ENCODE results near the gene PLA2G4B. TPM values are rescaled to one million over a fixed set of nuclear protein-coding genes. Genes with fewer than 3 reads are reported as not detected.

PLA2G4B gene
- total and polyA plus RNA-seq, 9 donors = 4.8 to 17.5 (median 10.6) TPM

DNA sequence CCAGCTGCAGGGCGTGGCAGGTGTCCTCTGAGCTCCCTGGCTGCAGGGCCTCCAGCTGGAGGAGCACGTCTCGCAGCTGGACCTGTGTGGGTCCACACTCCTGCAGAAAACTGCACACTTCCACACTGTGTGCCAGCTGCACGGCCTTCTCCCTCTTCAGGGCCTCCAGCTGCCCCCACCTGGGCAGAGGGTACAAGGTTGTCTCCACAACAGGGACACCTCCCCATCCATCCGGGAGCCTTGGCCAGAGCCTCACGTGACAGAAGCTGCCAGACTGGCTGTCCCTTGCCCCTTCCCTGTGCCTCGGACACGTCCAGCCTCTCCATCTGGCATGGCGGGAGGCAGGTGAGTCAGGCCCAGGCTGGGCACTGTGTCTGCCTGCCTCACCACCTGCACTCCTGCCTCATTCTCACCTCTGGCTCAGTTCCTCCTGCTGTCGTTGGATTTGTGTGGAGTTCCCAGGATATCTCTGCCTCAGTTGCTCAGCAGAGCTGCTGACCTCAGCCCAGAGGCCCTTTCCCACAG, 40.7 kb downstream of the PLA2G4B start:
- 88 to 95% (median 92%) methylated on average over 10 of the region's 10 CpGs for WGBS, 3 donors

DNA sequence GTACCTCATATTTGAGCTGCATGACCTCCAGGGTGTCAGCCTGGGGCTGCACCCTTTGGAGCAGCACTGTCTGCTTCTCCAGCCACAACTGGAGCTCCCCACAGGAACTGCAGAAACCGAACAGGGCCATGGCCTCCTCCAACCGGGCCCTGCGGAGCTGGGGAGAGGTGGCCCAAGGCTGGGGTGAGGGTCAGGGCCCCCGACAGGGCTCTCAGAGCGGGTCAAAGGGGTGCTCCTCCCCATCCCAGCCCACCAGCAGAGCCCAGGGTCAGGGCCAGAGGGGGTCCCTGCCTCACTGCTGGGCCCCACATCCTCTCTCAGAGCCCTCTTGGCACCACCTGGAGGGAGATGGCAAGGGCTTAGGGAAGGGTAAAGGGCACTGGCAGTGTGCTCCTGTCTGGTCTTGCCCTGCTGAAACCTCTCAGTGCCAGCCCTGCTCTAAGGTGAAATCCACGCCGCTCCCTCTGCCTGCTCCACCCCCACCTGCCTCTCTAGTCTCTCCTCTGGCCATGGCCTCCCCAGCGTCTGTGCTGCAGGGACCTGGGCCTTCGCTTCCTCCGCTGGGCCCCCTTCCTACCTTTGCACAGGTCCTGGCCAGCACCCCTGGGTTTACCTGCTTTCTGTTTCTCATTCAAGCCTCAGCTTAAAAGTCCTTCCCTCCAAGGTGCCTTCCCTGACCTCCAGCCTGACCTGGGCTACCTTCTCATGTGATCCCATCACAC, 41.7 kb downstream of the PLA2G4B start:
- no peaks in the 10 kb centered on the region for H3K27me3 ChIP-seq
- no peaks in the 10 kb centered on the region for H3K9me3 ChIP-seq
- TF ChIP-seq EP300 (IDR thresholded peaks at IDR 0.05) (no peak), POLR2A (IDR thresholded peaks at IDR 0.05) (no peak)
- TF ChIP-seq, protein P1, sequence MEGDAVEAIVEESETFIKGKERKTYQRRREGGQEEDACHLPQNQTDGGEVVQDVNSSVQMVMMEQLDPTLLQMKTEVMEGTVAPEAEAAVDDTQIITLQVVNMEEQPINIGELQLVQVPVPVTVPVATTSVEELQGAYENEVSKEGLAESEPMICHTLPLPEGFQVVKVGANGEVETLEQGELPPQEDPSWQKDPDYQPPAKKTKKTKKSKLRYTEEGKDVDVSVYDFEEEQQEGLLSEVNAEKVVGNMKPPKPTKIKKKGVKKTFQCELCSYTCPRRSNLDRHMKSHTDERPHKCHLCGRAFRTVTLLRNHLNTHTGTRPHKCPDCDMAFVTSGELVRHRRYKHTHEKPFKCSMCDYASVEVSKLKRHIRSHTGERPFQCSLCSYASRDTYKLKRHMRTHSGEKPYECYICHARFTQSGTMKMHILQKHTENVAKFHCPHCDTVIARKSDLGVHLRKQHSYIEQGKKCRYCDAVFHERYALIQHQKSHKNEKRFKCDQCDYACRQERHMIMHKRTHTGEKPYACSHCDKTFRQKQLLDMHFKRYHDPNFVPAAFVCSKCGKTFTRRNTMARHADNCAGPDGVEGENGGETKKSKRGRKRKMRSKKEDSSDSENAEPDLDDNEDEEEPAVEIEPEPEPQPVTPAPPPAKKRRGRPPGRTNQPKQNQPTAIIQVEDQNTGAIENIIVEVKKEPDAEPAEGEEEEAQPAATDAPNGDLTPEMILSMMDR (IDR thresholded peaks at IDR 0.05) = no peak
- intact Hi-C loops (cut with DNase I) = no loop called here
- no peak for DNase-seq
- no peak overlapping the region for H3K4me3 ChIP-seq
- 94 to 96% (median 95%) methylated on average over 10 of the region's 10 CpGs for WGBS, 3 donors
- no peak overlapping the region for H3K27ac ChIP-seq
- H3K4me1 ChIP-seq (ENCODE audit: insufficient read depth) = peaks cover 5% of the 10 kb centered on the region
- H3K36me3 ChIP-seq = no peaks in the 10 kb centered on the region

More for the DNA sequence above, 40.7 kb downstream of the PLA2G4B start:
- no peaks in the 10 kb centered on the region for H3K27me3 ChIP-seq
- H3K9me3 ChIP-seq = no peaks in the 10 kb centered on the region
- H3K27ac ChIP-seq = no peak overlapping the region
- H3K36me3 ChIP-seq = no peaks in the 10 kb centered on the region
- intact Hi-C loops (cut with DNase I) = no loop called here
- TF ChIP-seq POLR2A (IDR thresholded peaks at IDR 0.05) (no peak), EP300 (IDR thresholded peaks at IDR 0.05) (no peak)
- TF ChIP-seq, protein P1 (IDR thresholded peaks at IDR 0.05) = no peak
- no peak for DNase-seq
- H3K4me3 ChIP-seq = no peak overlapping the region
- H3K4me1 ChIP-seq (ENCODE audit: insufficient read depth) = peaks cover 5% of the 10 kb centered on the region

DNA sequence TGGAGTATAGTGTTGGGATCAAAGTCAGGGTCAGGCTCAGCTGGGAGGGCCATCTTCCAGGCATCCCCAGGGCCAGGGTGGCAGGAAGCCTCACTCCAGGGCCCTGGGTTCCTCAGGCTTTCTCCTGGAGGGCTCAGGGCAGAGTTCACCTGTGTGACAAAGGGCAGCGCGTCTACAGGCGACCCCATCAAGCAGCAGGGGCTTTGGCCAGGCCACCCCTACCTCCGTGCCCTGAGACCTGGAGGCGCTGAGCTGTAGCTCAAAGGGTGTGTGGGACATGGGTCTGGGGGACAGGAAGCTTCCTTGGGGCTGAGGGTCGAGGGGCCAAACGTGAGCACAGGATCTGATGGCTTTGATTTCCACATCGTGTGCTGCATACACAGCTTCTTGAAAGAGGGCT, 42.4 kb downstream of the PLA2G4B start:
- H3K9me3 ChIP-seq = no peaks in the 10 kb centered on the region
- no peak for TF ChIP-seq POLR2A (IDR thresholded peaks at IDR 0.05)
- no peak for TF ChIP-seq EP300 (IDR thresholded peaks at IDR 0.05)
- TF ChIP-seq, protein P1 (IDR thresholded peaks at IDR 0.05) = no peak
- intact Hi-C loops (cut with DNase I) = no loop called here
- no peak overlapping the region for H3K4me3 ChIP-seq
- no peaks in the 10 kb centered on the region for H3K36me3 ChIP-seq
- no peak for DNase-seq
- no peak overlapping the region for H3K27ac ChIP-seq
- no peaks in the 10 kb centered on the region for H3K27me3 ChIP-seq
- 96 to 98% (median 97%) methylated on average over 8 of the region's 8 CpGs for WGBS, 3 donors
- H3K4me1 ChIP-seq (ENCODE audit: insufficient read depth) = peaks cover 5% of the 10 kb centered on the region

DNA sequence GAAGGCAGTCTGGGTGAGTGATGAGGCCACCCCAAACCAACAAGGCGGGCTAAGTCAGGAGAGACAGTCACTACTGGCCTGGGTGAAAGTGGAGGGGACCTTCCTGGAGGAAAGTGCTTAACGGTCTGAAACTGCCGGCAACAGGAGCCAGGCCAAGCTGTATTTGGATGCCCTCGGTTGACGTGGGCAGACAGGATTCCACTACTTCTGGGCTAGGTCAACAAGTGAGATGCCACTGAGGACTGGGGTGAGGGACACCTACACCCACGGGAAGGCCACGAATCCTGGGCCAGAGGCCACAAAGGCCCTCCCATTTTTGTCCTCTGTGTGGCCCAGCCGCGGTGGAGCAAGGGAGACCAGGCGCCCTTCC, 42.9 kb downstream of the PLA2G4B start:
- H3K9me3 ChIP-seq = no peaks in the 10 kb centered on the region
- DNase-seq = no peak
- H3K4me1 ChIP-seq (ENCODE audit: insufficient read depth) = peaks cover 5% of the 10 kb centered on the region
- H3K27me3 ChIP-seq = no peaks in the 10 kb centered on the region
- 55 to 68% (median 59%) methylated on average over 10 of the region's 10 CpGs for WGBS, 3 donors
- intact Hi-C loops (cut with DNase I) = no loop called here
- no peak overlapping the region for H3K4me3 ChIP-seq
- TF ChIP-seq, protein P1 (IDR thresholded peaks at IDR 0.05) = no peak
- no peak for TF ChIP-seq POLR2A (IDR thresholded peaks at IDR 0.05)
- no peak for TF ChIP-seq EP300 (IDR thresholded peaks at IDR 0.05)
- H3K27ac ChIP-seq = no peak overlapping the region
- no peaks in the 10 kb centered on the region for H3K36me3 ChIP-seq
